Endothelial cell (in vitro differentiated cells): ENCODE data around the gene TBC1D14. TPM values are rescaled to one million over a fixed set of nuclear protein-coding genes. Genes with fewer than 3 reads are reported as not detected.

Experiments used
- DNase-seq: peaks from one replicate; pipeline ENCODE4 v3.0.0; 2021; ENCODE audit warnings: low spot score
- H3K27ac Mint-ChIP-seq: one replicate; pipeline ENCODE4 v1.8.0; 2021; ENCODE audit warnings: mixed read lengths, inconsistent platforms; ENCODE audit not compliant: unreplicated experiment
- H3K27me3 Mint-ChIP-seq: one replicate; pipeline ENCODE4 v1.8.0; 2021; ENCODE audit warnings: mild to moderate bottlenecking, moderate library complexity, mixed read lengths, inconsistent platforms; ENCODE audit not compliant: unreplicated experiment
- H3K36me3 Mint-ChIP-seq: one replicate; pipeline ENCODE4 v1.8.0; 2021; ENCODE audit warnings: mild to moderate bottlenecking, low read depth, mixed read lengths, inconsistent platforms; ENCODE audit not compliant: unreplicated experiment
- H3K4me1 Mint-ChIP-seq: one replicate; pipeline ENCODE4 v1.8.0; 2021; ENCODE audit warnings: mild to moderate bottlenecking, mixed read lengths, inconsistent platforms; ENCODE audit not compliant: unreplicated experiment
- H3K4me3 Mint-ChIP-seq: one replicate; pipeline ENCODE4 v1.8.0; 2021; ENCODE audit warnings: mild to moderate bottlenecking, mixed read lengths, inconsistent platforms; ENCODE audit not compliant: unreplicated experiment
- H3K9me3 Mint-ChIP-seq: one replicate; pipeline ENCODE4 v1.8.0; 2021; ENCODE audit warnings: mixed read lengths, inconsistent platforms; ENCODE audit not compliant: unreplicated experiment
- CTCF ChIP-seq: fragments of 200-600 bp; sonication (generic); IDR thresholded peaks from one replicate; pipeline ENCODE4 v1.5.0; 2021; ENCODE audit warnings: antibody characterized with exemption; ENCODE audit not compliant: unreplicated experiment
- total RNA-seq: library from RNA; stranded (reverse); fragmentation: NEBNext Ultra II Directional; extraction: Animal tissue kit (Norgen Biotek cat#: 25700); gene quantifications from one replicate; pipeline ENCODE4 v1.2.1, GENCODE V29; 2021; ENCODE audit not compliant: unreplicated experiment

TBC1D14 gene
- total RNA-seq, 1 donor from 2014 or later: 33.0 TPM

GRCh38 chr4:6989331-6989923 lies 79.8 kb downstream of the TBC1D14 start:
- H3K4me3 Mint-ChIP-seq: peak overlapping the region; percentile 66
- no peak for DNase-seq
- H3K9me3 Mint-ChIP-seq: no peaks in the 10 kb centered on the region
- H3K27ac Mint-ChIP-seq: no peak overlapping the region
- TF ChIP-seq CTCF: no peak
- H3K36me3 Mint-ChIP-seq: peaks cover 12% of the 10 kb centered on the region
- H3K27me3 Mint-ChIP-seq: peaks cover 11% of the 10 kb centered on the region
- peaks cover 43% of the 10 kb centered on the region for H3K4me1 Mint-ChIP-seq

- no peak for DNase-seq
- Mint-ChIP-seq H3K27me3 (peaks cover 11% of the 10 kb centered on the region), H3K4me1 (peaks cover 32% of the 10 kb centered on the region), H3K9me3 (no peaks in the 10 kb centered on the region), H3K36me3 (peaks cover 19% of the 10 kb centered on the region), H3K27ac (peak overlapping the region; percentile 72), H3K4me3 (no peak overlapping the region)
- TF ChIP-seq CTCF: no peak
These were observed 81.0 kb downstream of the TBC1D14 start for GRCh38 chr4:6990661-6991060.

- Mint-ChIP-seq H3K27me3 (peaks cover 7% of the 10 kb centered on the region), H3K9me3 (no peaks in the 10 kb centered on the region), H3K4me3 (no peak overlapping the region), H3K4me1 (peaks cover 27% of the 10 kb centered on the region), H3K36me3 (peaks cover 19% of the 10 kb centered on the region), H3K27ac (no peak overlapping the region)
- DNase-seq: no peak
- TF ChIP-seq CTCF: no peak
These were observed 81.6 kb downstream of the TBC1D14 start for GRCh38 chr4:6991249-6991648.

GRCh38 chr4:6991771-6992557 lies 82.3 kb downstream of the TBC1D14 start:
- Mint-ChIP-seq H3K27me3 (peaks cover 5% of the 10 kb centered on the region), H3K27ac (no peak overlapping the region), H3K36me3 (peaks cover 19% of the 10 kb centered on the region), H3K9me3 (no peaks in the 10 kb centered on the region), H3K4me1 (peaks cover 26% of the 10 kb centered on the region), H3K4me3 (no peak overlapping the region)
- DNase-seq: no peak
- TF ChIP-seq CTCF: no peak
